ENCODE measurements around the gene ZNF716. TPM values are rescaled to one million over a fixed set of nuclear protein-coding genes. Genes with fewer than 3 reads are reported as not detected.
"Not testable (repeated sequence)": the region's sequence is repeated elsewhere in the genome, so short reads cannot be mapped to it uniquely, and the experiment has no call there.

Gene ZNF716
- total RNA-seq: not detected

DNA sequence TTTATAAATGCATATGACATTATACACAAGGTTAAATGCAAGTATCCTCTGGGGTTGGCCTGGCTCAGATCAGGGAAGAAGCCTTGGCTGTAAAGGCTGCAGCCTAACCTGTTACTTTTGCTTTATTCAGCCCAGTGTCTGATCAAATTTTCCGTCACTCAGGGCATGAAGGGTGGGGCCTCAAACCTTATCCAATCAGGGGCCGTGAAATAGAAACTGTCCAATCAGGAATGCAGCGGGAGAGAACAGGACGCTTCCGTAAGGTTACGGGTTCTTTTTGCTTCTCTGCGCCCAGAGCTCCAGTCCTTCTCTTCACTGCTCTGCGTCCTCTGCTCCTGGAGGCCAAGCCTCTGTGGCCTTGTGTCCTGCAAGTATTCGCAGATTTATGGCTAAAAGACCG lies at the start of gene ZNF716:
ZNF716 (plus strand) TSS at position 274 of the 400 bp plus-strand sequence; CDS start at position 386, 112 bp downstream.
- Mint-ChIP-seq H3K4me1 (no peaks in the 10 kb centered on the region), H3K27ac (no peak within 1 kb of the TSS), H3K36me3 (ENCODE audit: low read depth) (no peaks in the 10 kb centered on the region), H3K4me3 (no peak within 1 kb of the TSS), H3K9me3 (peaks cover 9% of the 10 kb centered on the region), H3K27me3 (no peaks in the 10 kb centered on the region)
- ATAC-seq (replicated peaks): no peak

GRCh38 chr7:57400531-57401155 lies 49.3 kb upstream of the ZNF716 start:
- Mint-ChIP-seq H3K4me3 (no peak overlapping the region), H3K4me1 (no peaks in the 10 kb centered on the region), H3K27me3 (no peaks in the 10 kb centered on the region), H3K27ac (no peak overlapping the region), H3K9me3 (peaks cover 12% of the 10 kb centered on the region), H3K36me3 (ENCODE audit: low read depth) (no peaks in the 10 kb centered on the region)
- no peak for ATAC-seq (replicated peaks)

- not testable (repeated sequence) for ATAC-seq (replicated peaks); H3K27me3 Mint-ChIP-seq; H3K4me1 Mint-ChIP-seq; H3K36me3 Mint-ChIP-seq (ENCODE audit: low read depth); H3K4me3 Mint-ChIP-seq; H3K27ac Mint-ChIP-seq
- peaks cover 12% of the 10 kb centered on the region for H3K9me3 Mint-ChIP-seq
Observed at GRCh38 chr7:57403051-57403450, 46.9 kb upstream of the ZNF716 start.

DNA sequence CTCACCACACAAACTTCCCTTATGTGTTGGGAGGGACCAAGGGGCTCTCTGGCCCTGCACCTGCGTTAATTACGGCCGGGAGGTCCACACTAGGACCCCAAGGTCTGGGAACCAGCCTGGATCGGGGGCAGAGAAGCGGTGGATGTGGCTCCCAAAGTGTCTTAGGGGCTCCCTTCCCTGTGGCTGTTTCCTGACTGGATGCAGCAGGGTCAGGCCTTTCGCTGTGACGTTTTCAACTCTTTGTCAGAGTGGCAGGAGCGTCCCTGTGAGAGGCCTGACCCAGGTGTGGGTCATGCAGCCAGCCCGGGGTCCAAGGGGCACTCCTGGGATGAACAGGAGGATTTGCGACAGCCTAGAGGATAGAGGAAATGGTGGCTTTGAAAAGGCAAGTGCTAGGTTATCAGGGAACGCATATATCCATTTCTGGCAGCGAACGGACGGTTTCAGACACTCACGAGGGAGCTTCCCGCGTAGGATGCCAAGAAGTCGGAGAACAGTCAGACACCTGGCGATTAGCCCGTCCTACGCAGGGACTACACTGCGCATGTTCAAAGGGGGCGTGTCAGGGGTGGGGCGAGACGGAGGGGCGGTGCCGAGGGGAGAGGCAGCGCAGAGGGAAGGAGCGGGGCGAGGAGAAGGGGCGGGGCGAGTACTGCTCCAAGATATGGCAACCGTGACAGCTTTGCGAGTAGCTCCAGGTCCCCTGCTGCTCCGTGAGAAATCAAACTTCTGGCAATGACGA lies 46.2 kb upstream of the ZNF716 start:
- peaks cover 12% of the 10 kb centered on the region for H3K9me3 Mint-ChIP-seq
- H3K4me3 Mint-ChIP-seq: no peak overlapping the region
- ATAC-seq (replicated peaks): no peak
- H3K36me3 Mint-ChIP-seq (ENCODE audit: low read depth): no peaks in the 10 kb centered on the region
- no peaks in the 10 kb centered on the region for H3K4me1 Mint-ChIP-seq
- no peak overlapping the region for H3K27ac Mint-ChIP-seq
- no peaks in the 10 kb centered on the region for H3K27me3 Mint-ChIP-seq

DNA sequence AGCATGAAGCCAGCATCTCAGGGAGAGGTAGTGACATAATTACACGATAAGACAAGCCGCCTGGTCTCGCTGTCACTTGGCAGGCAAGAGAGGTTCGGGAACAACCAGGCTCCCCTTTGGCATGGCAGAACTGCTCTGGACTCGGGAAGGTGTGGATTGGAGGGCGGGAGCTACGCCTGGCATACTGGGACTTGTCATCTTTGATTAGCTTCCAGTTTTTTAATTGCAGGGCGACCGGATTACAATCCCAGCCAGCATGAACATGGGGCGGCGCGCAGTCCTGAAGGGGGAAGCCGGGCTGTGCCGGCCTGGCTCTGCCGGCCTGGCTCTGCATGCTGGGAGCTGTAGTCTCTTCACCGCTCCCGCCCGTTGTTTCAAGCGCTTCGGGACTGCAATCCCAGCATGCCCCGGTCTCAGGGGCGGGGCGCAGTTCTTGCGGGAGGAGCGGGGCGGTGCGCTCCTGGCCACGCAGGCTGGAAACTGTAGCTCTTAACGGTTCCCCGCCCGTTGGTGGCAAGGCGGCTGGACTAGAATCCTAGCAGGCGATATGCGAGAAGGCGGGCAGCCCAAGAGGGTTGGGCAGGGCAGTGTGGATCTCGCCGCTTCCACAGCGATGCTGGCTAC lies 45.5 kb upstream of the ZNF716 start:
- peaks cover 15% of the 10 kb centered on the region for H3K9me3 Mint-ChIP-seq
- H3K27ac Mint-ChIP-seq: no peak overlapping the region
- H3K36me3 Mint-ChIP-seq (ENCODE audit: low read depth): no peaks in the 10 kb centered on the region
- ATAC-seq (replicated peaks): no peak
- H3K27me3 Mint-ChIP-seq: no peaks in the 10 kb centered on the region
- H3K4me3 Mint-ChIP-seq: no peak overlapping the region
- no peaks in the 10 kb centered on the region for H3K4me1 Mint-ChIP-seq

GRCh38 chr7:57404967-57405421 lies 45.0 kb upstream of the ZNF716 start:
- Mint-ChIP-seq H3K9me3 (peaks cover 16% of the 10 kb centered on the region), H3K27me3 (no peaks in the 10 kb centered on the region), H3K36me3 (ENCODE audit: low read depth) (no peaks in the 10 kb centered on the region), H3K27ac (no peak overlapping the region), H3K4me1 (no peaks in the 10 kb centered on the region), H3K4me3 (no peak overlapping the region)
- ATAC-seq (replicated peaks): no peak

GRCh38 chr7:57407125-57407524 lies 42.9 kb upstream of the ZNF716 start:
- ATAC-seq (replicated peaks): no peak
- no peak overlapping the region for H3K27ac Mint-ChIP-seq
- no peaks in the 10 kb centered on the region for H3K27me3 Mint-ChIP-seq
- no peaks in the 10 kb centered on the region for H3K36me3 Mint-ChIP-seq (ENCODE audit: low read depth)
- H3K4me3 Mint-ChIP-seq: no peak overlapping the region
- peaks cover 18% of the 10 kb centered on the region for H3K9me3 Mint-ChIP-seq
- no peaks in the 10 kb centered on the region for H3K4me1 Mint-ChIP-seq

DNA sequence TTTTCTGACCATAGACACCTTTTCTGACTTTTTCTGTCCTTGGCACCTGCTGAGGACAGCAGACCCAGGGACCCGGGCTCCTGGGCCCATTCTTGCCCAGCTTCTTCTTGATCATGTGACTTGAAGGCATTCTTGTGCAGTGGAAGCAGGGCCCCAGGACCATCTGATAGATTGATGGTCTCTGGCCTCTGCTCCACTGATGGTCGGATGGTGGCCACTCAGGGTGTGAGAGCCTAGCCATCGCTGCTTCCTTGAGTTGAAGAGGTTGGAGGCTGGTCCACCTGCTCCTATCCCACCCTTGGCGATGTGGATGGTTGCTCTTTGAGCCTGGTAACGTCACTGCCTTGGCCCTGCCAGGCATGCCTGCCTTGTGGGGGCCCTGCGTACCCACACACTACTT lies 37.8 kb upstream of the ZNF716 start:
- Mint-ChIP-seq H3K36me3 (ENCODE audit: low read depth) (no peaks in the 10 kb centered on the region), H3K27me3 (no peaks in the 10 kb centered on the region), H3K4me3 (no peak overlapping the region), H3K27ac (no peak overlapping the region), H3K4me1 (no peaks in the 10 kb centered on the region), H3K9me3 (peaks cover 9% of the 10 kb centered on the region)
- no peak for ATAC-seq (replicated peaks)

GRCh38 chr7:57412618-57413017 lies 37.4 kb upstream of the ZNF716 start:
- Mint-ChIP-seq H3K4me3 (no peak overlapping the region), H3K9me3 (peaks cover 9% of the 10 kb centered on the region), H3K4me1 (no peaks in the 10 kb centered on the region), H3K27ac (no peak overlapping the region), H3K36me3 (ENCODE audit: low read depth) (no peaks in the 10 kb centered on the region), H3K27me3 (no peaks in the 10 kb centered on the region)
- no peak for ATAC-seq (replicated peaks)

DNA sequence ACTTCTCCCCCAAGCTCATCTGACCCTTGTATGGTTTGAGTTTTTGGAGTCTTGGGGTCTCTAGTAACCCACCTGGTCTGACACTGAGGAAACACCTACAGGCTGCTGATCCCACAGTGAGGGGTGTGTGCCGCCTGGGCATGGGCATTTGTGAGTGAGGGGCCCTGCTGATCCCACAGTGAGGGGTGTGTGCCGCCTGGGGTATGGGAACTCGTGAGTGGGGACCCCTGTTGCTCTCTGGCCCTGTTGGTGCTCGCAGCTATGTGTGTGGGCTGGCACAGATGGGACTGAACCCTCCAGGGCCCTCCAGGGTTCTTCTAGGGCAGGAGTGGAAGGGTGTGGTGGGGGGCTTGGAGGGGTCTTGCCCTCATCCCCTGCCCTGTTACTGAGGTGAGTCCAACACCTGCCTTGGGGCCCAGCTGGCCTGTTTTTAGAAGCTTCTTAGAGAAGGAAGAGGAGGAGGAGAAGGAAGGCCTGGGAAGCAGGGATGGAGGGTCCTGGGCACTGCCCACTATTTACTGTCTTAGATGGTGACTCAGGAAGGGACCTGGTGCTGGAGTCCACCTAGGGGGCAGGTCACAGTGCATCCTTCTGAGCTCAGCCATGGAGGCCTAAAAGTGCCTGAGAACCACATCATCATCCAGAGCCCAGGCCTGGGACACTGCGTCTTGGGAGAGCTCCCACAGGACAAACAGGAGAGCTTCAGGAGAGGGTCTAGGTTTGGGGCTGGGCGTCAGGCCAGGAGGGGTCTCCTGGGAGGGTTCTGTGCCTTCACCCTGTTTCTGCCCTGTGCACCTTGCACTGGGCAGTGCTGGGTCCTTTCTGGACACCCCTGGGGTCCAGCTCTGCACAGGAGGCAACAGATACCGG lies 36.2 kb upstream of the ZNF716 start:
- ATAC-seq (replicated peaks): no peak
- H3K9me3 Mint-ChIP-seq: peaks cover 12% of the 10 kb centered on the region
- H3K36me3 Mint-ChIP-seq (ENCODE audit: low read depth): no peaks in the 10 kb centered on the region
- no peaks in the 10 kb centered on the region for H3K27me3 Mint-ChIP-seq
- H3K27ac Mint-ChIP-seq: no peak overlapping the region
- H3K4me3 Mint-ChIP-seq: no peak overlapping the region
- no peaks in the 10 kb centered on the region for H3K4me1 Mint-ChIP-seq

- Mint-ChIP-seq H3K9me3 (peaks cover 9% of the 10 kb centered on the region), H3K4me3 (no peak overlapping the region), H3K4me1 (no peaks in the 10 kb centered on the region), H3K36me3 (ENCODE audit: low read depth) (no peaks in the 10 kb centered on the region), H3K27ac (no peak overlapping the region), H3K27me3 (no peaks in the 10 kb centered on the region)
- no peak for ATAC-seq (replicated peaks)
Observed at GRCh38 chr7:57414415-57414814, 35.6 kb upstream of the ZNF716 start.

GRCh38 chr7:57414852-57415251 lies 35.1 kb upstream of the ZNF716 start:
- Mint-ChIP-seq H3K4me3 (no peak overlapping the region), H3K4me1 (no peaks in the 10 kb centered on the region), H3K9me3 (peaks cover 8% of the 10 kb centered on the region), H3K27me3 (no peaks in the 10 kb centered on the region), H3K36me3 (ENCODE audit: low read depth) (no peaks in the 10 kb centered on the region), H3K27ac (no peak overlapping the region)
- no peak for ATAC-seq (replicated peaks)

DNA sequence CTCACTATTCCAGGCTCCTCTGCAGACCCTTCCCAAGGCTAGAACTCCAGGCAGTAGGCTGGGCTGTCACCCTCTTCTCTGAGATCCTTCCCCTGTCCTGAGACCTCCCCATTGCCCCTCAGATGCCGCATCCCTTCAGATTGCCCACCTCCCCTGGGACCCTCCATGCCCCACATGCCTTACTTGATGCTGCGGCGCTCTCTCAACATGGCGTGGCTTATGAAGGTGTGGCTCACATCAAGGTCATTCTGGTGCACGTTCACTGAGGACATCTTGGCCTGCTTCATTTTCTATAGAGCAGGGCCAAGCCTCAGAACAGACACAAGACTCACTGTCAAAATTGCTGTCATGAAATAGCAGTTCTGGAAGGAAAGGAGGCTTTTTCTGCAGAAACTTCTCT lies 34.7 kb upstream of the ZNF716 start:
- no peak for ATAC-seq (replicated peaks)
- Mint-ChIP-seq H3K9me3 (peaks cover 8% of the 10 kb centered on the region), H3K36me3 (ENCODE audit: low read depth) (no peaks in the 10 kb centered on the region), H3K27me3 (no peaks in the 10 kb centered on the region), H3K27ac (no peak overlapping the region), H3K4me3 (no peak overlapping the region), H3K4me1 (no peaks in the 10 kb centered on the region)

DNA sequence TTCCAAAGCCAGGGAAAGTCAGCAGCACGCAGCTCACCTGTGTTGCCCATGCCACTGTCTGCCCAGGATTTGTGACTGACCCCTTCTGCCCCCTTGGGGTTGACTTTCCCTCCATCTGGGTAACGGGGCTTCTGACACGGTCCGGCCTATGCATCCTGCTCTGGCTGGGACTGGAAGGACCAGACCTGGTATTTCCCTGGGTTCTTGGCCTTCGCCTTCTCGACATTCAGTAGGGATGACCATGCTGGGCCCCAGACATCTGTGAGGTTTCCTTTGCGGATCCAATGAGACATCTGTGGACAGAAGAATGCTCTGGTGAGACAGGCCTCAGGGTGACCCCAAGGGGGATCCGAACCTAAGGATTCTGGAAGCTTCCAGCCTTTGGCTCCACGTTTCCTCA lies 34.2 kb upstream of the ZNF716 start:
- Mint-ChIP-seq H3K27me3 (no peaks in the 10 kb centered on the region), H3K4me1 (no peaks in the 10 kb centered on the region), H3K27ac (no peak overlapping the region), H3K4me3 (no peak overlapping the region), H3K36me3 (ENCODE audit: low read depth) (no peaks in the 10 kb centered on the region), H3K9me3 (peaks cover 8% of the 10 kb centered on the region)
- ATAC-seq (replicated peaks): no peak
